Subcutaneous abdominal adipose tissue (tissue), 5 donors: ENCODE results near the gene OGT.
"Not testable (repeated sequence)": the region's sequence is repeated elsewhere in the genome, so short reads cannot be mapped to it uniquely, and the experiment has no call there.

Experiments used
- H3K27ac ChIP-seq: one replicate; pipeline ENCODE4 v1.7.0; 2013; ENCODE audit warnings: low read depth, mild to moderate bottlenecking, inconsistent platforms, low read length, moderate library complexity
- H3K27me3 ChIP-seq, 5 donors: one replicate each; pipeline ENCODE4 v1.7.0; 2013; ENCODE audit warnings: low read length in 5 of 5, inconsistent platforms in 1 of 5; ENCODE audit not compliant: control insufficient read depth in 5 of 5, insufficient read depth in 4 of 5
- H3K36me3 ChIP-seq, 5 donors: one replicate each; pipeline ENCODE4 v1.7.0; 2013; ENCODE audit warnings: low read length in 5 of 5; ENCODE audit not compliant: control insufficient read depth in 5 of 5, insufficient read depth in 5 of 5
- H3K4me1 ChIP-seq, 5 donors: one replicate each; pipeline ENCODE4 v1.7.0; 2013; ENCODE audit warnings: low read length in 5 of 5, mild to moderate bottlenecking in 3 of 5, moderate library complexity in 1 of 5; ENCODE audit not compliant: control insufficient read depth in 5 of 5, insufficient read depth in 5 of 5
- H3K4me3 ChIP-seq, 5 donors: one replicate each; pipeline ENCODE4 v1.7.0; 2013; ENCODE audit warnings: low read length in 5 of 5, low read depth in 1 of 5
- H3K9ac ChIP-seq, 5 donors: one replicate each; pipeline ENCODE4 v1.7.0; 2013; ENCODE audit warnings: low read length in 5 of 5, mild to moderate bottlenecking in 4 of 5, moderate library complexity in 3 of 5
- H3K9me3 ChIP-seq, 5 donors: one replicate each; pipeline ENCODE4 v1.7.0; 2013; ENCODE audit warnings: low read length in 5 of 5; ENCODE audit not compliant: control insufficient read depth in 5 of 5
- donor health status: healthy.
- donor health status: healthy.
- donor health status: healthy.
- donor health status: healthy.
- donor health status: healthy.

The OGT gene

GRCh38 chrX:71509289-71509688 is 23.6 kb upstream of the OGT start:
- Histone ChIP-seq H3K27me3 (no peaks in the 10 kb centered on the region), H3K9me3 (no peaks in the 10 kb centered on the region)

GRCh38 chrX:71510161-71510560 is 22.7 kb upstream of the OGT start:
- H3K4me1 ChIP-seq, result peaks cover 0 to 7% (median 5%) of the 10 kb centered on the region in 5 donors
- no peak overlapping the region for H3K27ac ChIP-seq
- no peak overlapping the region for H3K9ac ChIP-seq
- H3K9me3 ChIP-seq, result no peaks in the 10 kb centered on the region
- no peaks in the 10 kb centered on the region for H3K27me3 ChIP-seq
- no peak overlapping the region for H3K4me3 ChIP-seq
- no peaks in the 10 kb centered on the region for H3K36me3 ChIP-seq

More at GRCh38 chrX:71509289-71509688, 23.6 kb upstream of the OGT start:
- Histone ChIP-seq H3K4me3 (no peak overlapping the region), H3K36me3 (no peaks in the 10 kb centered on the region), H3K27ac (no peak overlapping the region), H3K4me1 (no peaks in the 10 kb centered on the region), H3K9ac (no peak overlapping the region)

GRCh38 chrX:71513731-71514130 is 19.2 kb upstream of the OGT start:
- not testable (repeated sequence) for H3K9ac ChIP-seq, H3K27me3 ChIP-seq, H3K9me3 ChIP-seq, H3K27ac ChIP-seq, H3K36me3 ChIP-seq, H3K4me3 ChIP-seq
- H3K4me1 ChIP-seq, result peaks cover 0 to 13% (median 5%) of the 10 kb centered on the region in 5 donors

GRCh38 chrX:71514367-71515037 is 18.4 kb upstream of the OGT start:
- H3K27ac ChIP-seq, result no peak overlapping the region
- H3K9me3 ChIP-seq, result peaks cover 0 to 10% (median 3%) of the 10 kb centered on the region in 5 donors
- no peak overlapping the region for H3K4me3 ChIP-seq
- peaks cover 0 to 13% (median 5%) of the 10 kb centered on the region in 5 donors for H3K4me1 ChIP-seq
- no peak overlapping the region for H3K9ac ChIP-seq
- H3K27me3 ChIP-seq, result no peaks in the 10 kb centered on the region
- no peaks in the 10 kb centered on the region for H3K36me3 ChIP-seq

- Histone ChIP-seq H3K4me1 (peaks cover 0 to 13% (median 5%) of the 10 kb centered on the region in 5 donors), H3K9me3 (peaks cover 0 to 10% (median 3%) of the 10 kb centered on the region in 5 donors), H3K36me3 (no peaks in the 10 kb centered on the region), H3K4me3 (peak overlapping the region in 1 of 5 donors; percentile 2), H3K27me3 (no peaks in the 10 kb centered on the region), H3K9ac (no peak overlapping the region), H3K27ac (peak overlapping the region; percentile 42)
Observed at GRCh38 chrX:71515038-71515396, 17.9 kb upstream of the OGT start.

- Histone ChIP-seq H3K36me3 (no peaks in the 10 kb centered on the region), H3K4me3 (no peak overlapping the region), H3K27ac (no peak overlapping the region), H3K27me3 (peaks cover 0 to 2% (median 0%) of the 10 kb centered on the region in 5 donors), H3K9ac (no peak overlapping the region), H3K4me1 (no peaks in the 10 kb centered on the region), H3K9me3 (peaks cover 0 to 3% (median 0%) of the 10 kb centered on the region in 5 donors)
Observed at GRCh38 chrX:71525316-71525715, 7.6 kb upstream of the OGT start.

GRCh38 chrX:71532078-71532752 is 689 bp upstream of the OGT start:
- peak overlapping the region; percentile 54 to 96 (median 79) for H3K4me3 ChIP-seq
- peaks cover 0 to 4% (median 0%) of the 10 kb centered on the region in 5 donors for H3K27me3 ChIP-seq
- H3K9me3 ChIP-seq, result peaks cover 0 to 6% (median 3%) of the 10 kb centered on the region in 5 donors
- peak overlapping the region; percentile 57 to 90 (median 74) for H3K9ac ChIP-seq
- peak overlapping the region; percentile 98 for H3K27ac ChIP-seq
- no peaks in the 10 kb centered on the region for H3K36me3 ChIP-seq
- H3K4me1 ChIP-seq, result peaks cover 0 to 17% (median 8%) of the 10 kb centered on the region in 5 donors

- Histone ChIP-seq H3K9me3 (peaks cover 0 to 6% (median 3%) of the 10 kb centered on the region in 5 donors), H3K36me3 (peaks cover 0 to 5% (median 2%) of the 10 kb centered on the region in 5 donors), H3K4me1 (peaks cover 0 to 24% (median 12%) of the 10 kb centered on the region in 5 donors), H3K9ac (peak overlapping the region; percentile 77 to 95 (median 90)), H3K4me3 (peak overlapping the region; percentile 79 to 98 (median 91)), H3K27me3 (peaks cover 0 to 3% (median 0%) of the 10 kb centered on the region in 5 donors), H3K27ac (peak overlapping the region; percentile 98)
Observed at GRCh38 chrX:71533516-71533850, 579 bp downstream of the OGT start.

- Histone ChIP-seq H3K4me1 (peaks cover 0 to 24% (median 13%) of the 10 kb centered on the region in 5 donors), H3K27ac (peak overlapping the region; percentile 98), H3K9me3 (peaks cover 0 to 6% (median 0%) of the 10 kb centered on the region in 5 donors), H3K27me3 (peaks cover 0 to 3% (median 0%) of the 10 kb centered on the region in 5 donors), H3K9ac (peak overlapping the region; percentile 77 to 95 (median 90)), H3K36me3 (peaks cover 0 to 5% (median 2%) of the 10 kb centered on the region in 5 donors), H3K4me3 (peak overlapping the region; percentile 79 to 98 (median 91))
Observed at GRCh38 chrX:71533851-71534561, 1.1 kb downstream of the OGT start.
